ENCODE data around the gene BORCS5.
"Not testable (repeated sequence)": the region's sequence is repeated elsewhere in the genome, so short reads cannot be mapped to it uniquely, and the experiment has no call there.

Gene BORCS5

DNA sequence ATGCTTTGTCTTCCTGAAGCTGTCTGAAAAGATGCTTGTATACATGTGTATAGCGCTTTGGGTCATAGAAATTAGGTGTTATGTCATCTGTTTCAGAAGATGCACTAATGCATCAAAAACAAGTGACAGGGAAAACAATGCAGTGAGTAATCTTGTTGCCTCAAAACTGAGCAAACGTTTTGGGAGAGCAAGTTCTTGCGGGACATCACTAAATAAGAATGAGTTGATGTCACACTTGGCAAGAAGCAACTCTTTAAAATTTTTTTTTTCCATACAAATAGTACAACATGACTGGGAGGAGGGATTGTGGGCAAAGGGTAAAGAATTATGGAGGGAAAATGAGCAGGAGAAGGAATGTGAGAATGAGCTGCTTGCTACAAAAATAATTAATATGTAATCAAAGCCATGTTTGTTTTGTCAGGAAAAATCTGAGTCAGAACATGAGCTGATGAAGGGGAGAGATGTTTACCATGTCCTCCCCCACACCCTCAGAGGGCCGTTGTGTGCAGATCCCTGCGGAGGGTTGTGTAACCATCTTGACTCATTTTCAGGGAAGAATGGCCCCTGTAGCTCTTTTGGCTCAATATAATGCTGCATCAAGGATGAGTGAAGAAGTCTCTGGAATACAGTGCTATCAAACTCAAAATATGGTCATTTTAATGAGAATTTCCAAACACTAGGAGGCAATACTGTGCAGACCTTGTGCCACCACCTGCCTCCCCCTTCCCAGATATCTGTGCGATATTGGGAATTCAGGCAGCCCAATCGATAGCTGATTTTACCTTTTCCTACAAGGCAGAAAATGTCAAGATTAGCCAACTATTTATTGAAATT is 41.4 kb downstream of the BORCS5 start:
- Histone ChIP-seq H3K27me3 (replicated peaks; ENCODE audit: control insufficient read depth, insufficient read depth, low read length) (no peaks in the 10 kb centered on the region), H3K4me1 (ENCODE audit: control insufficient read depth, insufficient read depth, low read length) (peaks cover 28% of the 10 kb centered on the region), H3K9me3 (ENCODE audit: control insufficient read depth, low read length) (no peaks in the 10 kb centered on the region), H3K9ac (ENCODE audit: low read length) (peak overlapping the region; percentile 20), H3K4me3 (ENCODE audit: low read length) (peak overlapping the region; percentile 4), H3K36me3 (ENCODE audit: control insufficient read depth, insufficient read depth, low read length, severe bottlenecking) (no peaks in the 10 kb centered on the region)
- peak; percentile 96 for DNase-seq (ENCODE audit: low read depth)

DNA sequence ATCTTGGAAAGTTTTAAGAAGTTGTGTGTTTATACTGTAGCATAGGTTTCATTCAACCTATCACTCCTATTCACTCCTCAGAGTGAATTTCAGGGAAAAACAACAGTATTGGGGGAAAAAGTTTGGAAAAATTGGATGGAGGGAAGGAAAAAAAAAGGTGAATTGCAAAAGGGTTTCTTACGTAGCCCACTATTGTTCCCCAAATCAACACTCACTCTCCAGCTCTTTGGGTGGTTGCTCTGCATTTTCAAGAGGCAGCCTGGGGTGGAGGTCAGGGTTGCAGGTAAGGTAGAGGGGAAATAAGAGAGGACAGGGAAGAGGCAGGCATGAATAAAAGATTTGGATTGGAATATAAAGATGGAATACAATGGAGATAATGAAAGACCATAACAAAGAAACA is 42.3 kb downstream of the BORCS5 start:
- H3K4me1 ChIP-seq (ENCODE audit: control insufficient read depth, insufficient read depth, low read length) = peaks cover 28% of the 10 kb centered on the region
- no peak for DNase-seq (ENCODE audit: low read depth)
- H3K9ac ChIP-seq (ENCODE audit: low read length) = no peak overlapping the region
- H3K36me3 ChIP-seq (ENCODE audit: control insufficient read depth, insufficient read depth, low read length, severe bottlenecking) = no peaks in the 10 kb centered on the region
- H3K4me3 ChIP-seq (ENCODE audit: low read length) = no peak overlapping the region
- H3K9me3 ChIP-seq (ENCODE audit: control insufficient read depth, low read length) = no peaks in the 10 kb centered on the region
- no peaks in the 10 kb centered on the region for H3K27me3 ChIP-seq (replicated peaks; ENCODE audit: control insufficient read depth, insufficient read depth, low read length)

DNA sequence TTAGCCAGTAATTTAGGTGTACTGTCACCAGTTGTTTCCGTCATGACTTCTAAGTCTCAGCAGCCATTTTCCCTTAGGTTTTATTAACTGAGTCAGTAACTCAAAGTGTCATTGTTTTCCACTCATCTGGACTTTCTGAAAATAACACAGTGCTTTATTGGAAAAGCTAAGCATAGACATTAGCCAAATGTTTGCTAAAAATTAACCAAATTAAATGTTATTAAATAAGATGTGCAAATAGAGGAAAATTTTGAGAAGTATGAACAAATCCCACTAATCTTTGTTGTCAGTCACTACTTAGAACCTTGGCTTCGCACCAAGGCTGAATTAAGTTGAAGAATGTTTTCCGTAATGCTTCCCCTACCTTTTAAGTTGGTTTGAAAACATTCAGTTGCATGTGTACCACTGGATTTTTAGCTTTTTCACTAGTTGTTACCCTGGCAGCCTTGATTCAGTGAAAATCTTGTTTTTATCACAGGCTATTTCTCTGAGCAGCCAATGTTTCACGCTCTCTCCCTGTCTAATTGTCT is 43.0 kb downstream of the BORCS5 start:
- Histone ChIP-seq H3K9ac (ENCODE audit: low read length) (no peak overlapping the region), H3K4me3 (ENCODE audit: low read length) (no peak overlapping the region), H3K4me1 (ENCODE audit: control insufficient read depth, insufficient read depth, low read length) (peaks cover 28% of the 10 kb centered on the region), H3K36me3 (ENCODE audit: control insufficient read depth, insufficient read depth, low read length, severe bottlenecking) (no peaks in the 10 kb centered on the region), H3K27me3 (replicated peaks; ENCODE audit: control insufficient read depth, insufficient read depth, low read length) (no peaks in the 10 kb centered on the region), H3K9me3 (ENCODE audit: control insufficient read depth, low read length) (no peaks in the 10 kb centered on the region)
- no peak for DNase-seq (ENCODE audit: low read depth)

DNA sequence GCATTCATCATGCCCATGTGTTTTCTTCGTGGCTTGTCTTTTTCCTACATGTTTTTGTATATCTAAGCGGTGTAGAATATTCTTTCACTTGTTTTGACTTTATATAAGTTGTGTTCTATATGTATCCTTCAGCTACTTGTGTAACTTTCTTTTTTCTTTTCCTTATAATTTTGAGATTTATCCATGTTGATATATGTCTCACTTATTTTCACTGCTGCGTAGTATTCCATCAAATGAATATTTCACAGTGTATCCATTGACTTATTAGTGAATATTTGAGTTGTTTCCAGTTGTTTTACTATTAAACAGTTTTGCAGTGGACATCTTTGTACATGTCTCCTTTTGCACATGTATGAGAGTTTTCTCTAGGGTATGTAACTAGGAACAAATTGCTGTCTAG is 43.9 kb downstream of the BORCS5 start:
- Histone ChIP-seq H3K9me3 (ENCODE audit: control insufficient read depth, low read length) (no peaks in the 10 kb centered on the region), H3K4me3 (ENCODE audit: low read length) (no peak overlapping the region), H3K9ac (ENCODE audit: low read length) (no peak overlapping the region), H3K36me3 (ENCODE audit: control insufficient read depth, insufficient read depth, low read length, severe bottlenecking) (no peaks in the 10 kb centered on the region), H3K4me1 (ENCODE audit: control insufficient read depth, insufficient read depth, low read length) (peaks cover 32% of the 10 kb centered on the region), H3K27me3 (replicated peaks; ENCODE audit: control insufficient read depth, insufficient read depth, low read length) (no peaks in the 10 kb centered on the region)
- DNase-seq (ENCODE audit: low read depth) = no peak

DNA sequence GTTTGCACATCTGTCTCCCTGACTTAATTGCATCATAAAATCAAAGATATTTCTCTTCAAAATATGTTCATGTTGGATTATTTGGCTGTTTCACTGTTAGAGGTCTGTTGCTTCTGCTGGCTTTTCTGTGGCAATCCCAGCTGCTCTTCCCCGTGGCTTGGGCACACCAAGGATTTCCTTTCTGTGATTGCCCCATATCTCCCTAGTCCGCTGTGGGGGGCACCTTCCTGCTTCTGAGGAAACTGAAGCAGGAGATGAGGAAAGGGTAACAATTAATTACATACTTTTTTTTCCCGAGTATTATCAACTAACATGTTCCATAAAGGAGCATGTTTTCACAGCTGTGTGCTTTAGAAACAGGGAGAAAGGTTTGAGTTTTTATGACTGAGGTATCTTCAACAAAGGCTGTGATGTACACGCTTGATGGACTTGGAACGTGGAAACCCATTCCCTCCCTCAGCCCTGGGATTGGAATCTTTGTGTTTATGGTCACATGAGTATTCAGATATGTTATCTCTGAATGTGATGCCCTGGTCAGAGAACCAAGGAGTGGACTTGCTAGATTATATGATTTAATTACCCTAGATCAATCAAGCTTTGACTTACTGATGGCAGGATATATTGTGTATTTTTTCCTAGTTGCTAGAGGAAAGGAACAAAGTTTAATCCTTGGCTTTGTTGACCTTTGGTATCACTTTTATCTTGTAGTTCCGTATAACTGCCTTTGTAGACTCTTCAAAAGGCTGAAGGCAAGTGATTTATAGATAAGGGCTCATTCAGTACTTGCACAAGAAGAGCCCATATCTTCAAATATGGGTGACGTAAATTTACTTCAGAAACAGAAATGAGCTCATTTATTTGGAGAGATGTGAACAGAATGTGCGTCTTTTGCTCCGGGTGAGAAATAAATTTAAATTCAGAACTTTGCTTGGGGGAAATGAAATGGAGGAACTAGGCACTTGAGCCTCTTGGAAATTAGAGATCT is 46.7 kb downstream of the BORCS5 start:
- H3K27me3 ChIP-seq (replicated peaks; ENCODE audit: control insufficient read depth, insufficient read depth, low read length) = no peaks in the 10 kb centered on the region
- peaks cover 25% of the 10 kb centered on the region for H3K4me1 ChIP-seq (ENCODE audit: control insufficient read depth, insufficient read depth, low read length)
- no peak overlapping the region for H3K9ac ChIP-seq (ENCODE audit: low read length)
- DNase-seq (ENCODE audit: low read depth) = no peak
- no peak overlapping the region for H3K4me3 ChIP-seq (ENCODE audit: low read length)
- no peaks in the 10 kb centered on the region for H3K9me3 ChIP-seq (ENCODE audit: control insufficient read depth, low read length)
- H3K36me3 ChIP-seq (ENCODE audit: control insufficient read depth, insufficient read depth, low read length, severe bottlenecking) = no peaks in the 10 kb centered on the region

DNA sequence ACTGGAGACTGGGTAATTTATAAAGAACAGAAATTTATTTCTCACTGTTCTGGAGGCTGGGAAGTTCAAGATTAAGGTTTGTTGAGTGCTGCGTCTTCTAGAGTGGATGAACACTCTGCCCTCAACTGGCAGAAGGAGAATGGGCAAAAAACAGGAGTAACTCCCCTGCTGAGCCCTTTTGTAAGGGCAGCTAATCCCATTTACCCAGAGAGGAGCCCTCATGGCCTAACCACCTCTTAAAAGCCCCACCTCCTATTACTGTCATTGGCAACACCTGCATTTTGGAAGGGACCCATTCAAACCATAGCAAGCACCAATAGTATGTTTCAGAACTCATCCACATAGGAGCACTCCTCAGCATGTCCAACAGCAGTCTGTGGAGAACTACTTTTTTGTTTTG is 47.4 kb downstream of the BORCS5 start:
- no peaks in the 10 kb centered on the region for H3K36me3 ChIP-seq (ENCODE audit: control insufficient read depth, insufficient read depth, low read length, severe bottlenecking)
- peaks cover 17% of the 10 kb centered on the region for H3K4me1 ChIP-seq (ENCODE audit: control insufficient read depth, insufficient read depth, low read length)
- no peaks in the 10 kb centered on the region for H3K9me3 ChIP-seq (ENCODE audit: control insufficient read depth, low read length)
- DNase-seq (ENCODE audit: low read depth) = no peak
- no peak overlapping the region for H3K9ac ChIP-seq (ENCODE audit: low read length)
- no peak overlapping the region for H3K4me3 ChIP-seq (ENCODE audit: low read length)
- H3K27me3 ChIP-seq (replicated peaks; ENCODE audit: control insufficient read depth, insufficient read depth, low read length) = no peaks in the 10 kb centered on the region

DNA sequence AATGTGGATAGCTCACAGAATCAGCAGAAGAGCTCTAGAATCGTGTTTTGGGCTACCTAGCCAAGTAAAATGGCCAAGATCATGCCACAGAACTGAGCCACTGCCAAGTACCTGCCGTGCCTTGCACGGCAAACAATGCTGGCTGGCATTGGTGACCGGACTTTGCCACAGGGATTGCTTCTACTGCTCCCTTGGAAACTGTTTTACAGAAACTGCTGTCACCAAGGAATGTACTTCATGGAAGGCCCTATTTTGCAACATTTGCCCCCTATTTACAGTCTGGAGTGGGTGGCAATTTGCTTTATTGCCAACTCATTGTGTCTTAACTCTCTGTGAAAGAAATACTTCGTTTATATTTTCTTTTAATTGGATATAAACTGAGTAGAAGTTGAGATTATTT is 49.0 kb downstream of the BORCS5 start:
- DNase-seq (ENCODE audit: low read depth) = peak; percentile 16
- Histone ChIP-seq H3K9me3 (ENCODE audit: control insufficient read depth, low read length) (no peaks in the 10 kb centered on the region), H3K9ac (ENCODE audit: low read length) (no peak overlapping the region), H3K36me3 (ENCODE audit: control insufficient read depth, insufficient read depth, low read length, severe bottlenecking) (no peaks in the 10 kb centered on the region), H3K27me3 (replicated peaks; ENCODE audit: control insufficient read depth, insufficient read depth, low read length) (no peaks in the 10 kb centered on the region), H3K4me3 (ENCODE audit: low read length) (no peak overlapping the region), H3K4me1 (ENCODE audit: control insufficient read depth, insufficient read depth, low read length) (peaks cover 9% of the 10 kb centered on the region)

DNA sequence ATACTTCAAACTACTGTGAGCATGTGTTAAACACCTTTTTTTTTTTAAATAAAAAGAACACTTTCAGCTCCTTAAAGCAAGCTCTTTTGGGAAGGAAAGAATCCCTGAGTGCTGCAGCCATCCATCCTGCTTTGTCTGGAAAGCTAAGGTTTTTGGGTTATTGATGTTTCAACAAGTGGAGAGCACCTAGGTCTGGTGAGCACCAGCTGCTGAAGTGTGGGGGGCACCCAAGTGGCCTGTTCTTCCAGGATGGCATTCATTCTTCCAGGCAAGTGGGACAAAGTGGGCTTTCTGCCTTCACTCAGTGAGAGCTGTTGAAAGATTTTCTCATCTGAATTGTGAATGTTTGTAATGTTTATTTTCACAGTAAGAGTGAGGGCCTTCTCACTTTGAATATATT is 49.9 kb downstream of the BORCS5 start:
- Histone ChIP-seq H3K4me1 (ENCODE audit: control insufficient read depth, insufficient read depth, low read length) (peaks cover 9% of the 10 kb centered on the region), H3K36me3 (ENCODE audit: control insufficient read depth, insufficient read depth, low read length, severe bottlenecking) (no peaks in the 10 kb centered on the region), H3K9ac (ENCODE audit: low read length) (no peak overlapping the region), H3K9me3 (ENCODE audit: control insufficient read depth, low read length) (no peaks in the 10 kb centered on the region), H3K27me3 (replicated peaks; ENCODE audit: control insufficient read depth, insufficient read depth, low read length) (no peaks in the 10 kb centered on the region), H3K4me3 (ENCODE audit: low read length) (no peak overlapping the region)
- no peak for DNase-seq (ENCODE audit: low read depth)

DNA sequence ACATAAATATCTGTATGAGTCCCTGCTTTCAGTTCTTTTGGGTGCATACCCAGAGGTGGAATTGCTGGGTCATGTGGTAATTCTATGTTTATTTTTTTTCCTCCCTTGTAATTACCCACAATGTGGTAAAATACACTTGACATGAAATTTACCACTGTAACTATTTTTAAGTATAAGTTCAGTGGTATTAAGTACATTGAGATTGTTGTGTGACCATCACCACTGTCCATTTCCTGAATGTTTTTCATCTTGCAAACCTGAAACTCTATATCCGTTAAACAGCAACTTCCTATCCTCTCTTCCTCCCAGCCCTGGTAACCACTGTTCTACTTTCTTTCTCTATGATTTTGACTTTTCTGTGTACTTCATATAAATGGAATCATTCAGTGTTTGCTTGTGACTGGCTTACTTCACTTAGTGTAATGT is 51.4 kb downstream of the BORCS5 start:
- Histone ChIP-seq H3K9ac (ENCODE audit: low read length) (no peak overlapping the region), H3K9me3 (ENCODE audit: control insufficient read depth, low read length) (no peaks in the 10 kb centered on the region), H3K27me3 (replicated peaks; ENCODE audit: control insufficient read depth, insufficient read depth, low read length) (no peaks in the 10 kb centered on the region), H3K36me3 (ENCODE audit: control insufficient read depth, insufficient read depth, low read length, severe bottlenecking) (no peaks in the 10 kb centered on the region), H3K4me3 (ENCODE audit: low read length) (no peak overlapping the region), H3K4me1 (ENCODE audit: control insufficient read depth, insufficient read depth, low read length) (peaks cover 9% of the 10 kb centered on the region)
- no peak for DNase-seq (ENCODE audit: low read depth)

DNA sequence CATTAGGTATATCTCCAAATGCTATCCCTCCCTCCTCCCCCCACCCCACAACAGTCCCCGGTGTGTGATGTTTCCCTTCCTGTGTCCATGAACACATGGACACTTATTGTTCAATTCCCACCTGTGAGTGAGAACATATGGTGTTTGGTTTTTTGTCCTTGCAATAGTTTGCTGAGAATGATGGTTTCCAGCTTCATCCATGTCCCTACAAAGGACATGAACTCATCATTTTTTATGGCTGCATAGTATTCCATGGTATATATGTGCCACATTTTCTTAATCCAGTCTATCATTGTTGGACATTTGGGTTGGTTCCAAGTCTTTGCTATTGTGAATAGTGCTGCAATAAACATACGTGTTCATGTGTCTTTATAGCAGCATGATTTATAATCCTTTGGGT is 52.5 kb downstream of the BORCS5 start:
- H3K36me3 ChIP-seq (ENCODE audit: control insufficient read depth, insufficient read depth, low read length, severe bottlenecking); H3K4me1 ChIP-seq (ENCODE audit: control insufficient read depth, insufficient read depth, low read length); DNase-seq (ENCODE audit: low read depth); H3K27me3 ChIP-seq (replicated peaks; ENCODE audit: control insufficient read depth, insufficient read depth, low read length); H3K4me3 ChIP-seq (ENCODE audit: low read length); H3K9ac ChIP-seq (ENCODE audit: low read length); H3K9me3 ChIP-seq (ENCODE audit: control insufficient read depth, low read length): not testable (repeated sequence)

DNA sequence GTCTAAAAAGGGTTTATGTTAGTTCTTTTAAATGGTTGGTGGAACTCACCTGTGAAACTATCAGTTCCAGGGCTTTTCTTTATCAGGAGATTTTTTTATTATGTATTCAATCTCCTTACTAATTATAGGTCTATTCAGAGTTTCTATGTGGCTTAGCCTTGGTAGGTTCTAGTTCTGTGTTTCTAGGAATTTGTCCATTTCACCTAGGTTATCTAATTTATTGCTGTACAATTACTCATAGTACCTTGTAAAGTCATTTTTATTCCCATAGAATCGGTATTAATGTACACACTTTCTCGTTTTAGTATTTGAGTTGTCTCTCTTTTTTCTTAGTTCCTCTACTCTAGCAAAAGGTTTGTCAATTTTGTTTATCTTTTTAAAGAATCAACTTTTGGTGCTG is 59.0 kb downstream of the BORCS5 start:
- H3K27me3 ChIP-seq (replicated peaks; ENCODE audit: control insufficient read depth, insufficient read depth, low read length) = no peaks in the 10 kb centered on the region
- DNase-seq (ENCODE audit: low read depth) = no peak
- no peaks in the 10 kb centered on the region for H3K4me1 ChIP-seq (ENCODE audit: control insufficient read depth, insufficient read depth, low read length)
- H3K4me3 ChIP-seq (ENCODE audit: low read length) = no peak overlapping the region
- no peak overlapping the region for H3K9ac ChIP-seq (ENCODE audit: low read length)
- no peaks in the 10 kb centered on the region for H3K9me3 ChIP-seq (ENCODE audit: control insufficient read depth, low read length)
- H3K36me3 ChIP-seq (ENCODE audit: control insufficient read depth, insufficient read depth, low read length, severe bottlenecking) = no peaks in the 10 kb centered on the region
